Caki2 (cell line): ENCODE results near the gene DGUOK. TPM values are rescaled to one million over a fixed set of nuclear protein-coding genes. Genes with fewer than 3 reads are reported as not detected.
A peak's percentile ranks its signal among the peaks of the same experiment; 100 is the strongest.

ENCODE experiments used
- DNase-seq: peaks from one replicate; pipeline ENCODE4 v3.0.0-alpha.2; 2015; ENCODE audit warnings: low read depth
- in situ Hi-C: cut with HindIII; loops from 2 replicates; pipeline ENCODE4 v1.10.0; 2016; ENCODE audit warnings: low sequenced_read_pairs, low pct_unique_long_range_greater_than_20kb, mixed read lengths
- total RNA-seq: library from RNA; depleted of rRNA; stranded (reverse); fragments of >200 nt; shearing (Covaris generic); gene quantifications from 2 replicates; pipeline ENCODE4 v1.2.3, GENCODE V29; 2014; ENCODE audit warnings: low replicate concordance; rRNA removed

DGUOK gene
- total RNA-seq, 1 experiment from 2014 or later: 54.4 TPM

- in situ Hi-C loops: no loop called here
- no peak for DNase-seq
Measured at GRCh38 chr2:74000666-74001065, 74.0 kb downstream of the DGUOK start.

GRCh38 chr2:74001121-74001520 is 74.4 kb downstream of the DGUOK start:
- in situ Hi-C loops: no loop called here
- no peak for DNase-seq

- in situ Hi-C loops: no loop called here
- DNase-seq: no peak
Measured at GRCh38 chr2:74001781-74002504, 75.3 kb downstream of the DGUOK start.

- in situ Hi-C loops: no loop called here
- peak; percentile 87 for DNase-seq
Measured at GRCh38 chr2:74002505-74003421, 76.1 kb downstream of the DGUOK start.

GRCh38 chr2:74003494-74004211 is 77.0 kb downstream of the DGUOK start:
- no peak for DNase-seq
- in situ Hi-C loops: no loop called here

GRCh38 chr2:74004212-74005182 is 77.8 kb downstream of the DGUOK start:
- in situ Hi-C loops: no loop called here

GRCh38 chr2:74005786-74006185 is 79.1 kb downstream of the DGUOK start:
- no peak for DNase-seq
- in situ Hi-C loops: no loop called here

More at GRCh38 chr2:74004212-74005182, 77.8 kb downstream of the DGUOK start:
- DNase-seq: no peak

GRCh38 chr2:74006459-74006858 is 79.8 kb downstream of the DGUOK start:
- DNase-seq: no peak
- in situ Hi-C loops: no loop called here

GRCh38 chr2:74007121-74007520 is 80.4 kb downstream of the DGUOK start:
- in situ Hi-C loops: no loop called here
- no peak for DNase-seq

GRCh38 chr2:74007711-74008110 is 81.0 kb downstream of the DGUOK start:
- in situ Hi-C loops: no loop called here
- DNase-seq: no peak

Other genes with a start within 250 kb of the DGUOK start
- gene TPRKB, start 189.5 kb upstream of the DGUOK start, total RNA-seq: 41.7 and 52.6 TPM in 2 replicates
- gene DUSP11, start 146.8 kb upstream of the DGUOK start, total RNA-seq: 39.5 and 42.3 TPM in 2 replicates
- gene C2orf78, start 142.7 kb upstream of the DGUOK start, total RNA-seq: not detected in 2 replicates
- 46.4 and 62.0 TPM in 2 replicates for gene STAMBP, start 97.9 kb upstream of the DGUOK start, total RNA-seq
- gene ACTG2, start 33.9 kb upstream of the DGUOK start, total RNA-seq: not detected in 2 replicates
- gene TET3, start 58.0 kb downstream of the DGUOK start, total RNA-seq: 2.5 and 3.6 TPM in 2 replicates
- 112 and 147 TPM in 2 replicates for gene BOLA3, start 221.0 kb downstream of the DGUOK start, total RNA-seq